GM12873 (cell line): ENCODE data around the gene ZMIZ1.

Experiments used
- CTCF ChIP-seq: IDR thresholded peaks from 2 replicates; pipeline ENCODE4 v1.5.1; 2012; ENCODE audit warnings: low read depth, mild to moderate bottlenecking, moderate library complexity, low read length, control low read depth; ENCODE audit not compliant: insufficient read depth; ENCODE audit errors: missing control alignments

Gene ZMIZ1

GRCh38 chr10:79147306-79147705 lies 78.5 kb downstream of the ZMIZ1 start:
- no peak for TF ChIP-seq CTCF

- no peak for TF ChIP-seq CTCF
Measured at GRCh38 chr10:79147796-79148451, 79.2 kb downstream of the ZMIZ1 start.

GRCh38 chr10:79148452-79149344 lies 79.9 kb downstream of the ZMIZ1 start:
- TF ChIP-seq CTCF: no peak

- TF ChIP-seq CTCF: peak; percentile 7
Measured at GRCh38 chr10:79149345-79149661, 80.5 kb downstream of the ZMIZ1 start.

- TF ChIP-seq CTCF: no peak
Measured at GRCh38 chr10:79149662-79150443, 81.1 kb downstream of the ZMIZ1 start.

- TF ChIP-seq CTCF: no peak
Measured at GRCh38 chr10:79150444-79150754, 81.6 kb downstream of the ZMIZ1 start.

GRCh38 chr10:79152423-79152817 lies 83.7 kb downstream of the ZMIZ1 start:
- no peak for TF ChIP-seq CTCF
